ENCODE data around the gene ESRRG. TPM values are rescaled to one million over a fixed set of nuclear protein-coding genes. Genes with fewer than 3 reads are reported as not detected.

Gene ESRRG
- 1 to 10 TPM; 5.1 to 6.7 TPM for total RNA-seq
- polyA plus RNA-seq (2013, experiment 1 of 2) = 2.1 TPM
- polyA plus RNA-seq (2013, experiment 2 of 2) = 2.0 TPM
- long read RNA-seq, experiment 1 = 0 reads
- long read RNA-seq, experiment 2, partial matches to known transcripts = 8 of 12 reads
- long read RNA-seq, experiment 2, other reads (novel, unspliced or antisense) = 4 of 12 reads
- long read RNA-seq, experiment 3, full-length matches to known transcripts = 3 of 12 reads
- long read RNA-seq, experiment 3, partial matches to known transcripts = 2 of 12 reads
- long read RNA-seq, experiment 3, other reads (novel, unspliced or antisense) = 7 of 12 reads
- long read RNA-seq, experiment 4, partial matches to known transcripts = 0 of 2 reads
- long read RNA-seq, experiment 4, other reads (novel, unspliced or antisense) = 2 of 2 reads

- H3K27ac Mint-ChIP-seq = peak within 1 kb of the TSS; percentile 89
- 0 to 13% methylated on average over 4 to 17 of the region's 17 CpGs for WGBS, 2 experiments (ENCODE audit: insufficient coverage in 1 of 2, insufficient read length in 1 of 2)
These were observed at the start of gene ESRRG for GRCh38 chr1:216723274-216723780. TSS of gene ESRRG (minus strand) at chr1:216723429. CDS start at chr1:216723299, 130 bp downstream.

GRCh38 chr1:216771922-216772321, 48.7 kb upstream of the ESRRG start:
- no peak for TF ChIP-seq CTCF (conservative IDR thresholded peaks at IDR 0.05)
- no peaks in the 10 kb centered on the region for H3K36me3 ChIP-seq (ENCODE audit: control insufficient read depth, insufficient read depth, low read length)
- H3K27ac Mint-ChIP-seq = no peak overlapping the region
- no peaks in the 10 kb centered on the region for H3K36me3 Mint-ChIP-seq (ENCODE audit: low read depth)
- no peak for DNase-seq
- peaks cover 12% of the 10 kb centered on the region for H3K4me1 ChIP-seq (ENCODE audit: control insufficient read depth, insufficient read depth, low read length)
- H3K4me3 Mint-ChIP-seq = no peak overlapping the region
- no peaks in the 10 kb centered on the region for H3K9me3 Mint-ChIP-seq
- H3K9ac ChIP-seq (ENCODE audit: extremely low read depth, low read length, poor library complexity, severe bottlenecking) = no peak overlapping the region
- no peaks in the 10 kb centered on the region for H3K9me3 ChIP-seq (ENCODE audit: control insufficient read depth, low read length)
- peaks cover 4% of the 10 kb centered on the region for H3K27me3 Mint-ChIP-seq (ENCODE audit: insufficient read depth)
- H3K27me3 ChIP-seq (ENCODE audit: control insufficient read depth, insufficient read depth, low read length, poor library complexity, severe bottlenecking) = no peaks in the 10 kb centered on the region
- H3K4me1 Mint-ChIP-seq = peaks cover 36% of the 10 kb centered on the region
- no peak overlapping the region for H3K4me3 ChIP-seq (ENCODE audit: low read length)
- WGBS, 2 experiments (ENCODE audit: insufficient coverage in 1 of 2, insufficient read length in 1 of 2) = 51 to 83% methylated on average over 2 to 4 of the region's 4 CpGs
- H3K27ac ChIP-seq (ENCODE audit: low read depth, low read length) = no peak overlapping the region

More at GRCh38 chr1:216723274-216723780, at the start of gene ESRRG:
- Histone ChIP-seq H3K9me3 (ENCODE audit: control insufficient read depth, low read length) (no peaks in the 10 kb centered on the region), H3K4me3 (ENCODE audit: low read length) (peak within 1 kb of the TSS; percentile 89), H3K4me1 (ENCODE audit: control insufficient read depth, insufficient read depth, low read length) (peaks cover 3% of the 10 kb centered on the region), H3K36me3 (ENCODE audit: control insufficient read depth, insufficient read depth, low read length) (no peaks in the 10 kb centered on the region), H3K27ac (ENCODE audit: low read depth, low read length) (no peak within 1 kb of the TSS), H3K9ac (ENCODE audit: extremely low read depth, low read length, poor library complexity, severe bottlenecking) (peak within 1 kb of the TSS; percentile 47), H3K27me3 (ENCODE audit: control insufficient read depth, insufficient read depth, low read length, poor library complexity, severe bottlenecking) (no peaks in the 10 kb centered on the region)
- peaks cover 20% of the 10 kb centered on the region for H3K4me1 Mint-ChIP-seq
- TF ChIP-seq CTCF (conservative IDR thresholded peaks at IDR 0.05) = no peak
- no peaks in the 10 kb centered on the region for H3K9me3 Mint-ChIP-seq
- H3K4me3 Mint-ChIP-seq = peak within 1 kb of the TSS; percentile 75
- peak; percentile 95 for DNase-seq
- peaks cover 8% of the 10 kb centered on the region for H3K27me3 Mint-ChIP-seq (ENCODE audit: insufficient read depth)
- no peaks in the 10 kb centered on the region for H3K36me3 Mint-ChIP-seq (ENCODE audit: low read depth)

GRCh38 chr1:216766633-216767327, 43.6 kb upstream of the ESRRG start:
- Histone ChIP-seq H3K27ac (ENCODE audit: low read depth, low read length) (no peak overlapping the region), H3K36me3 (ENCODE audit: control insufficient read depth, insufficient read depth, low read length) (no peaks in the 10 kb centered on the region), H3K9ac (ENCODE audit: extremely low read depth, low read length, poor library complexity, severe bottlenecking) (no peak overlapping the region), H3K9me3 (ENCODE audit: control insufficient read depth, low read length) (no peaks in the 10 kb centered on the region), H3K4me1 (ENCODE audit: control insufficient read depth, insufficient read depth, low read length) (peaks cover 8% of the 10 kb centered on the region), H3K4me3 (ENCODE audit: low read length) (no peak overlapping the region), H3K27me3 (ENCODE audit: control insufficient read depth, insufficient read depth, low read length, poor library complexity, severe bottlenecking) (no peaks in the 10 kb centered on the region)
- Mint-ChIP-seq H3K27me3 (ENCODE audit: insufficient read depth) (no peaks in the 10 kb centered on the region), H3K4me1 (peaks cover 41% of the 10 kb centered on the region), H3K27ac (no peak overlapping the region), H3K9me3 (no peaks in the 10 kb centered on the region), H3K4me3 (no peak overlapping the region), H3K36me3 (ENCODE audit: low read depth) (no peaks in the 10 kb centered on the region)
- TF ChIP-seq CTCF (conservative IDR thresholded peaks at IDR 0.05) = no peak
- WGBS, 2 experiments (ENCODE audit: insufficient coverage in 1 of 2, insufficient read length in 1 of 2) = 86% methylated on average over 3 of the region's 3 CpGs; no CpG with 5 or more reads in 1 of the 2 experiments
- no peak for DNase-seq

Data from endodermal cell (in vitro differentiated cells).